IMR-90 (cell line): Measurements from ENCODE around the gene MSI2.

Experiments
- CEBPB ChIP-seq: IDR thresholded peaks from 2 replicates; pipeline ENCODE4 v1.6.1; 2012; ENCODE audit warnings: low read depth, low read length, improper control_type of control experiment
- FOS ChIP-seq: fragments of 150-350 bp; IDR thresholded peaks from 2 replicates; pipeline ENCODE4 v1.6.1; 2016; ENCODE audit warnings: low read depth, low read length
- MAFK ChIP-seq: IDR thresholded peaks from 2 replicates; pipeline ENCODE4 v1.6.1; 2012; ENCODE audit warnings: low read depth, low read length, improper control_type of control experiment
- MAZ ChIP-seq: IDR thresholded peaks from 2 replicates; pipeline ENCODE4 v1.6.1; 2012; ENCODE audit warnings: low read depth, mild to moderate bottlenecking, low read length, improper control_type of control experiment, moderate library complexity, borderline replicate concordance
- MXI1 ChIP-seq: IDR thresholded peaks from 2 replicates; pipeline ENCODE4 v1.6.1; 2012; ENCODE audit warnings: low read depth, mild to moderate bottlenecking, low read length, moderate library complexity, borderline replicate concordance
- NFE2L2 ChIP-seq: fragments of 150-350 bp; IDR thresholded peaks from 2 replicates; pipeline ENCODE4 v1.6.1; 2016; ENCODE audit warnings: low read depth, mild to moderate bottlenecking, low read length
- POLR2A ChIP-seq: IDR thresholded peaks from 2 replicates; pipeline ENCODE4 v1.6.1; 2012; ENCODE audit warnings: mild to moderate bottlenecking, low read depth, low read length
- RAD21 ChIP-seq: IDR thresholded peaks from 2 replicates; pipeline ENCODE4 v1.6.1; 2012; ENCODE audit warnings: low read length, improper control_type of control experiment
- RCOR1 ChIP-seq: IDR thresholded peaks from 2 replicates; pipeline ENCODE4 v1.6.1; 2012; ENCODE audit warnings: mild to moderate bottlenecking, low read length, improper control_type of control experiment; ENCODE audit not compliant: insufficient replicate concordance
- SMC3 ChIP-seq: fragments of 150-350 bp; IDR thresholded peaks from 2 replicates; pipeline ENCODE4 v1.6.1; 2016; ENCODE audit warnings: low read depth, mild to moderate bottlenecking, antibody characterized with exemption, low read length, moderate library complexity
- TF ChIP-seq, protein P1 (sequence below): conservative IDR thresholded peaks from 2 replicates; pipeline ENCODE4 v1.5.1; 2012; ENCODE audit warnings: mild to moderate bottlenecking, low read depth, low read length, improper control_type of control experiment
- TF ChIP-seq, protein P2 (sequence below): fragments of 150-350 bp; IDR thresholded peaks from 2 replicates; pipeline ENCODE4 v1.6.1; 2017; ENCODE audit warnings: mild to moderate bottlenecking, antibody characterized with exemption, low read length, low read depth
- TF ChIP-seq, protein P3 (sequence below): fragments of 150-350 bp; IDR thresholded peaks from 2 replicates; pipeline ENCODE4 v1.6.1; 2016; ENCODE audit warnings: low read depth, mild to moderate bottlenecking, low read length, moderate library complexity, borderline replicate concordance

DNA sequence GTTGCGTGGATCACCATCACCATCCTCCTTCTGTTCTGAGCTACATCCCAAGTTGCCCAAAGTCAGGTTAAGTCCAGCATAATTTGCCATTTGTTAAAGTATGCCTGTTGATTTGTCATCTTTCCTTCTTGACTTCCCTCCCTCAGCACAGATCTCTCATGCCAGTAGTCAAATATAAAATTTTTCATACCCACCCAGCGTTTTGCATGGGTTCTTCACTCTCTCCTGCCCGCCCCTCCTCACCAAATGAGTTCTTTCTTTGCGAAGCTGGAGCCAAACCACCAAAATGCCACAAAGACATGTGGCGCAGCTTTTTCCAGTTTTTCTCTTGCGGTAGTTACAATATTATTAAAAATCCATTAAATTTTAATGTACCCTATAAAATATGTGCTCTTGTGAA, 167.2 kb downstream of the MSI2 start:
- TF ChIP-seq POLR2A (no peak), RAD21 (no peak), MAFK (no peak), SMC3 (no peak), NFE2L2 (no peak), MAZ (no peak), CEBPB (no peak), RCOR1 (no peak), MXI1 (no peak), FOS (no peak)
- TF ChIP-seq, protein P1, sequence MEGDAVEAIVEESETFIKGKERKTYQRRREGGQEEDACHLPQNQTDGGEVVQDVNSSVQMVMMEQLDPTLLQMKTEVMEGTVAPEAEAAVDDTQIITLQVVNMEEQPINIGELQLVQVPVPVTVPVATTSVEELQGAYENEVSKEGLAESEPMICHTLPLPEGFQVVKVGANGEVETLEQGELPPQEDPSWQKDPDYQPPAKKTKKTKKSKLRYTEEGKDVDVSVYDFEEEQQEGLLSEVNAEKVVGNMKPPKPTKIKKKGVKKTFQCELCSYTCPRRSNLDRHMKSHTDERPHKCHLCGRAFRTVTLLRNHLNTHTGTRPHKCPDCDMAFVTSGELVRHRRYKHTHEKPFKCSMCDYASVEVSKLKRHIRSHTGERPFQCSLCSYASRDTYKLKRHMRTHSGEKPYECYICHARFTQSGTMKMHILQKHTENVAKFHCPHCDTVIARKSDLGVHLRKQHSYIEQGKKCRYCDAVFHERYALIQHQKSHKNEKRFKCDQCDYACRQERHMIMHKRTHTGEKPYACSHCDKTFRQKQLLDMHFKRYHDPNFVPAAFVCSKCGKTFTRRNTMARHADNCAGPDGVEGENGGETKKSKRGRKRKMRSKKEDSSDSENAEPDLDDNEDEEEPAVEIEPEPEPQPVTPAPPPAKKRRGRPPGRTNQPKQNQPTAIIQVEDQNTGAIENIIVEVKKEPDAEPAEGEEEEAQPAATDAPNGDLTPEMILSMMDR = no peak
- TF ChIP-seq, protein P2, sequence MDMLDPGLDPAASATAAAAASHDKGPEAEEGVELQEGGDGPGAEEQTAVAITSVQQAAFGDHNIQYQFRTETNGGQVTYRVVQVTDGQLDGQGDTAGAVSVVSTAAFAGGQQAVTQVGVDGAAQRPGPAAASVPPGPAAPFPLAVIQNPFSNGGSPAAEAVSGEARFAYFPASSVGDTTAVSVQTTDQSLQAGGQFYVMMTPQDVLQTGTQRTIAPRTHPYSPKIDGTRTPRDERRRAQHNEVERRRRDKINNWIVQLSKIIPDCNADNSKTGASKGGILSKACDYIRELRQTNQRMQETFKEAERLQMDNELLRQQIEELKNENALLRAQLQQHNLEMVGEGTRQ = no peak
- TF ChIP-seq, protein P3, sequence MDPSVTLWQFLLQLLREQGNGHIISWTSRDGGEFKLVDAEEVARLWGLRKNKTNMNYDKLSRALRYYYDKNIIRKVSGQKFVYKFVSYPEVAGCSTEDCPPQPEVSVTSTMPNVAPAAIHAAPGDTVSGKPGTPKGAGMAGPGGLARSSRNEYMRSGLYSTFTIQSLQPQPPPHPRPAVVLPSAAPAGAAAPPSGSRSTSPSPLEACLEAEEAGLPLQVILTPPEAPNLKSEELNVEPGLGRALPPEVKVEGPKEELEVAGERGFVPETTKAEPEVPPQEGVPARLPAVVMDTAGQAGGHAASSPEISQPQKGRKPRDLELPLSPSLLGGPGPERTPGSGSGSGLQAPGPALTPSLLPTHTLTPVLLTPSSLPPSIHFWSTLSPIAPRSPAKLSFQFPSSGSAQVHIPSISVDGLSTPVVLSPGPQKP = no peak
